GM12801 (cell line): ENCODE results near the gene MATN4.

Source experiments
- CTCF ChIP-seq: IDR thresholded peaks from one replicate; pipeline ENCODE4 v1.5.1; 2011; ENCODE audit warnings: control low read depth; ENCODE audit not compliant: insufficient read length; ENCODE audit errors: extremely low read depth

MATN4 gene

GRCh38 chr20:45316150-45317080 is 8.3 kb upstream of the MATN4 start:
- TF ChIP-seq CTCF, result no peak

GRCh38 chr20:45315672-45316071 is 7.6 kb upstream of the MATN4 start:
- no peak for TF ChIP-seq CTCF

- no peak for TF ChIP-seq CTCF
Observed at GRCh38 chr20:45313943-45314342, 5.8 kb upstream of the MATN4 start.

GRCh38 chr20:45313065-45313695 is 5.1 kb upstream of the MATN4 start:
- TF ChIP-seq CTCF, result no peak

GRCh38 chr20:45312241-45312640 is 4.1 kb upstream of the MATN4 start:
- TF ChIP-seq CTCF, result no peak

- peak; percentile 12 for TF ChIP-seq CTCF
Observed at GRCh38 chr20:45311589-45312211, 3.6 kb upstream of the MATN4 start.

- no peak for TF ChIP-seq CTCF
Observed at GRCh38 chr20:45309075-45309474, 976 bp upstream of the MATN4 start.
